SK-N-MC (cell line): ENCODE data around the gene ANAPC2.
A peak's percentile ranks its signal among the peaks of the same experiment; 100 is the strongest.

Experiments used
- DNase-seq: peaks from one replicate; pipeline ENCODE4 v3.0.0-alpha.2; 2011; ENCODE audit warnings: low read depth, low spot score
- H3K27ac ChIP-seq: fragments of 200-600 bp; sonication (generic); 2 replicates; pipeline ENCODE4 v1.5.1; 2016; ENCODE audit warnings: mixed run types
- H3K36me3 ChIP-seq: fragments of 200-600 bp; sonication (generic); 2 replicates; pipeline ENCODE4 v1.6.1; 2017; ENCODE audit warnings: antibody characterized with exemption, low read length, mixed read lengths; ENCODE audit not compliant: insufficient read depth
- H3K4me3 ChIP-seq: fragments of 200-600 bp; sonication (generic); 2 replicates; pipeline ENCODE4 v1.5.1; 2016
- H3K9ac ChIP-seq: fragments of 200-600 bp; sonication (generic); 2 replicates; pipeline ENCODE4 v1.8.0; 2017; ENCODE audit warnings: mixed run types, mixed read lengths; ENCODE audit not compliant: insufficient read length
- H3K9me3 ChIP-seq: fragments of 200-600 bp; sonication (generic); 2 replicates; pipeline ENCODE4 v1.6.1; 2017; ENCODE audit warnings: low read depth, mild to moderate bottlenecking, antibody characterized with exemption, low read length, moderate library complexity, mixed read lengths
- EZH2 ChIP-seq: fragments of 200-600 bp; sonication (generic); IDR thresholded peaks from one replicate; pipeline ENCODE4 v1.6.1; 2017; ENCODE audit warnings: antibody characterized with exemption
- FOXP2 ChIP-seq: optimal IDR thresholded peaks from 2 replicates; pipeline ENCODE3; 2011; ENCODE audit warnings: mild to moderate bottlenecking, moderate library complexity; ENCODE audit not compliant: insufficient read depth; ENCODE audit errors: extremely low read length, control extremely low read depth
- POLR2AphosphoS5 ChIP-seq: IDR thresholded peaks from 2 replicates; pipeline ENCODE4 v1.6.1; 2012; ENCODE audit warnings: mild to moderate bottlenecking, low read depth, low read length, borderline replicate concordance

The ANAPC2 gene

GRCh38 chr9:137150617-137151457 lies 37.5 kb downstream of the ANAPC2 start:
- H3K9ac ChIP-seq = no peak overlapping the region
- DNase-seq = peak; percentile 28
- H3K36me3 ChIP-seq = no peaks in the 10 kb centered on the region
- H3K9me3 ChIP-seq = no peaks in the 10 kb centered on the region
- TF ChIP-seq EZH2 (no peak), FOXP2 (no peak), POLR2AphosphoS5 (no peak)
- no peak overlapping the region for H3K4me3 ChIP-seq
- peak overlapping the region; percentile 54; the same call in 1 of the 2 replicates for H3K27ac ChIP-seq

- TF ChIP-seq FOXP2 (no peak), EZH2 (no peak), POLR2AphosphoS5 (no peak)
- Histone ChIP-seq H3K4me3 (peak overlapping the region; percentile 47), H3K27ac (peak overlapping the region; percentile 46; the same call in 1 of the 2 replicates), H3K9ac (no peak overlapping the region), H3K36me3 (no peaks in the 10 kb centered on the region), H3K9me3 (no peaks in the 10 kb centered on the region)
- DNase-seq = peak; percentile 47
Observed at GRCh38 chr9:137149942-137150616, 38.3 kb downstream of the ANAPC2 start.

- Histone ChIP-seq H3K4me3 (no peak overlapping the region), H3K9me3 (no peaks in the 10 kb centered on the region), H3K27ac (no peak overlapping the region), H3K9ac (no peak overlapping the region), H3K36me3 (no peaks in the 10 kb centered on the region)
- no peak for DNase-seq
- no peak for TF ChIP-seq POLR2AphosphoS5
- no peak for TF ChIP-seq FOXP2
- no peak for TF ChIP-seq EZH2
Observed at GRCh38 chr9:137149363-137149762, 39.0 kb downstream of the ANAPC2 start.

GRCh38 chr9:137148661-137149060 lies 39.7 kb downstream of the ANAPC2 start:
- Histone ChIP-seq H3K36me3 (no peaks in the 10 kb centered on the region), H3K9ac (no peak overlapping the region), H3K9me3 (no peaks in the 10 kb centered on the region), H3K27ac (no peak overlapping the region), H3K4me3 (no peak overlapping the region)
- TF ChIP-seq POLR2AphosphoS5 = no peak
- no peak for TF ChIP-seq EZH2
- no peak for TF ChIP-seq FOXP2
- no peak for DNase-seq

- no peak overlapping the region for H3K4me3 ChIP-seq
- TF ChIP-seq EZH2 = no peak
- TF ChIP-seq POLR2AphosphoS5 = no peak
- TF ChIP-seq FOXP2 = no peak
- H3K9ac ChIP-seq = no peak overlapping the region
- DNase-seq = no peak
- no peak overlapping the region for H3K27ac ChIP-seq
- no peaks in the 10 kb centered on the region for H3K9me3 ChIP-seq
- H3K36me3 ChIP-seq = no peaks in the 10 kb centered on the region
Observed at GRCh38 chr9:137148242-137148641, 40.1 kb downstream of the ANAPC2 start.

- H3K9me3 ChIP-seq = no peaks in the 10 kb centered on the region
- H3K36me3 ChIP-seq = no peaks in the 10 kb centered on the region
- no peak overlapping the region for H3K4me3 ChIP-seq
- no peak overlapping the region for H3K27ac ChIP-seq
- no peak for TF ChIP-seq FOXP2
- TF ChIP-seq EZH2 = no peak
- no peak for TF ChIP-seq POLR2AphosphoS5
- no peak overlapping the region for H3K9ac ChIP-seq
- DNase-seq = no peak
Observed at GRCh38 chr9:137147793-137148160, 40.6 kb downstream of the ANAPC2 start.

GRCh38 chr9:137147091-137147792 lies 41.1 kb downstream of the ANAPC2 start:
- H3K27ac ChIP-seq = no peak overlapping the region
- no peak for DNase-seq
- no peaks in the 10 kb centered on the region for H3K9me3 ChIP-seq
- no peak for TF ChIP-seq POLR2AphosphoS5
- no peak for TF ChIP-seq EZH2
- TF ChIP-seq FOXP2 = no peak
- no peaks in the 10 kb centered on the region for H3K36me3 ChIP-seq
- H3K4me3 ChIP-seq = no peak overlapping the region
- H3K9ac ChIP-seq = no peak overlapping the region

- no peak for DNase-seq
- Histone ChIP-seq H3K4me3 (no peak overlapping the region), H3K9ac (no peak overlapping the region), H3K9me3 (no peaks in the 10 kb centered on the region), H3K27ac (no peak overlapping the region), H3K36me3 (no peaks in the 10 kb centered on the region)
- no peak for TF ChIP-seq FOXP2
- no peak for TF ChIP-seq POLR2AphosphoS5
- TF ChIP-seq EZH2 = no peak
Observed at GRCh38 chr9:137146527-137146918, 41.8 kb downstream of the ANAPC2 start.
